Esophagus squamous epithelium (tissue), 4 donors: Measurements from ENCODE around the gene RGS17.

Experiments used
- CTCF ChIP-seq, 6 experiments: fragments of 450-650 bp in 4 of 6; fragments of 200-600 bp in 2 of 6; sonication (generic) in 2 of 6; IDR thresholded peaks; one replicate each; pipeline ENCODE4 v1.5.1; 2016 to 2019; ENCODE audit warnings: antibody characterized with exemption in 6 of 6, mild to moderate bottlenecking in 4 of 6, moderate library complexity in 4 of 6
- POLR2A ChIP-seq, 4 donors: fragments of 450-650 bp; IDR thresholded peaks; one replicate each; pipeline ENCODE4 v1.6.1; 2017; ENCODE audit warnings: antibody characterized with exemption in 4 of 4, mild to moderate bottlenecking in 4 of 4, moderate library complexity in 3 of 4

DNA sequence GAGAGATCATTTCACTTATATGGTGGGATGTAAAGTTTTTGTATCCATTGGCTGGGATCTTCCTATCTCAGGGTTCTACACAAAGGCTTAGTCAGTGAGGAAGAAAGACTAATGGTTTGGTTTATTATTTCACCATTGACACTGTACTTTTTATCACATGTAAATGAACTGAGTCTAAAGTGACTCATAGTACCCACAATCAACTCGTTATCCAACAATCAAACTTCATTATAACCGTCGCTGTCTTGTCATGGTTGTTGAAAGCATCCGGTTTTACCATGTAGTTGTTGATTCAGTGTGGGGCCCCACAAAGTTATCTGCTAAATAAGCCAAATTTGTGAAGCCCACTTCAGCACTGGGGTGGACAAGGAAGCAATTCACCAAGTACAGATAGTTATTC lies 72.8 kb downstream of the RGS17 start:
- no peak for TF ChIP-seq CTCF (IDR thresholded peaks at IDR 0.05)
- no peak for TF ChIP-seq POLR2A (IDR thresholded peaks at IDR 0.05)
